SK-N-SH treated with all-trans-retinoic acid at 6 μM for 48 hours (cell line): ENCODE measurements around the gene LUC7L3.

Source experiments
- ATAC-seq: fragments of 200-7000 bp; cut with Tn5 transposase; 3 replicates; pipeline ENCODE4 v1.9.1; 2020; ENCODE audit warnings: mild to moderate bottlenecking, moderate library complexity
- ARNTL ChIP-seq: fragments of 450-650 bp; formaldehyde crosslinking; IDR thresholded peaks from 2 replicates; pipeline ENCODE4 v1.5.0; 2020; ENCODE audit warnings: low read depth, mild to moderate bottlenecking, moderate library complexity, borderline replicate concordance
- BACH2 ChIP-seq: fragments of 250-450 bp; sonication (Bioruptor Pico); IDR thresholded peaks from 2 replicates; pipeline ENCODE4 v1.9.0; 2021; ENCODE audit warnings: mild to moderate bottlenecking, borderline replicate concordance
- CREB5 ChIP-seq: fragments of 250-450 bp; sonication (Bioruptor Pico); IDR thresholded peaks from 2 replicates; pipeline ENCODE4 v1.5.1; 2020; ENCODE audit warnings: low read depth, mild to moderate bottlenecking, moderate library complexity
- CSDC2 ChIP-seq: fragments of 250-450 bp; sonication (Bioruptor Pico); IDR thresholded peaks from 2 replicates; pipeline ENCODE4 v1.5.0; 2020; ENCODE audit warnings: mild to moderate bottlenecking, moderate library complexity
- ESRRG ChIP-seq: fragments of 250-450 bp; sonication (Bioruptor Pico); IDR thresholded peaks from 2 replicates; pipeline ENCODE4 v1.6.1; 2021; ENCODE audit warnings: mild to moderate bottlenecking
- GLIS3 ChIP-seq: fragments of 250-450 bp; sonication (Bioruptor Pico); IDR thresholded peaks from 2 replicates; pipeline ENCODE4 v1.5.0; 2020; ENCODE audit warnings: mild to moderate bottlenecking, moderate library complexity
- ISL1 ChIP-seq: fragments of 250-450 bp; sonication (Bioruptor Pico); IDR thresholded peaks from 2 replicates; pipeline ENCODE4 v2.1.2; 2022; ENCODE audit warnings: mild to moderate bottlenecking, moderate library complexity
- OSR1 ChIP-seq: fragments of 250-450 bp; sonication (Bioruptor Pico); IDR thresholded peaks from 2 replicates; pipeline ENCODE4 v1.8.0; 2022; ENCODE audit warnings: moderate library complexity, mild to moderate bottlenecking, inconsistent platforms
- POU6F1 ChIP-seq: fragments of 250-450 bp; sonication (Bioruptor Pico); IDR thresholded peaks from 2 replicates; pipeline ENCODE4 v1.8.0; 2021; ENCODE audit warnings: low read depth, mild to moderate bottlenecking, moderate library complexity, borderline replicate concordance
- PPARA ChIP-seq: fragments of 250-450 bp; sonication (Bioruptor Pico); IDR thresholded peaks from 2 replicates; pipeline ENCODE4 v1.5.0; 2020; ENCODE audit warnings: mild to moderate bottlenecking, borderline replicate concordance
- SNAI2 ChIP-seq: fragments of 250-450 bp; sonication (Bioruptor Pico); IDR thresholded peaks from 2 replicates; pipeline ENCODE4 v1.5.0; 2020; ENCODE audit warnings: mild to moderate bottlenecking, moderate library complexity
- TCF4 ChIP-seq: fragments of 250-450 bp; sonication (Bioruptor Pico); IDR thresholded peaks from 2 replicates; pipeline ENCODE4 v1.8.0; 2021; ENCODE audit warnings: mild to moderate bottlenecking, moderate library complexity, borderline replicate concordance
- TOX ChIP-seq: fragments of 250-450 bp; sonication (Bioruptor Pico); IDR thresholded peaks from 2 replicates; pipeline ENCODE4 v1.8.0; 2021; ENCODE audit warnings: mild to moderate bottlenecking, moderate library complexity, borderline replicate concordance
- ZC3H10 ChIP-seq: fragments of 250-450 bp; sonication (Bioruptor Pico); IDR thresholded peaks from 2 replicates; pipeline ENCODE4 v1.5.1; 2021; ENCODE audit warnings: mild to moderate bottlenecking, moderate library complexity
- ZFP30 ChIP-seq: fragments of 450-650 bp; formaldehyde crosslinking; IDR thresholded peaks from 2 replicates; pipeline ENCODE4 v1.5.0; 2022; ENCODE audit warnings: mild to moderate bottlenecking, moderate library complexity
- ZNF565 ChIP-seq: fragments of 450-650 bp; formaldehyde crosslinking; conservative IDR thresholded peaks from 2 replicates; pipeline ENCODE4 v1.5.0; 2020; ENCODE audit warnings: low read depth, mild to moderate bottlenecking, moderate library complexity
- ZNF8 ChIP-seq: fragments of 450-650 bp; formaldehyde crosslinking; IDR thresholded peaks from 2 replicates; pipeline ENCODE4 v1.5.0; 2020; ENCODE audit warnings: mild to moderate bottlenecking, moderate library complexity
- TF ChIP-seq, protein P1 (sequence below): fragments of 250-450 bp; sonication (Bioruptor Pico); IDR thresholded peaks from 2 replicates; pipeline ENCODE4 v1.5.0; 2020; ENCODE audit warnings: mild to moderate bottlenecking, moderate library complexity
- TF ChIP-seq, protein P2 (sequence below): fragments of 250-450 bp; sonication (Bioruptor Pico); IDR thresholded peaks from 2 replicates; pipeline ENCODE4 v1.8.0; 2020; ENCODE audit warnings: mild to moderate bottlenecking, moderate library complexity, borderline replicate concordance

The LUC7L3 gene

DNA sequence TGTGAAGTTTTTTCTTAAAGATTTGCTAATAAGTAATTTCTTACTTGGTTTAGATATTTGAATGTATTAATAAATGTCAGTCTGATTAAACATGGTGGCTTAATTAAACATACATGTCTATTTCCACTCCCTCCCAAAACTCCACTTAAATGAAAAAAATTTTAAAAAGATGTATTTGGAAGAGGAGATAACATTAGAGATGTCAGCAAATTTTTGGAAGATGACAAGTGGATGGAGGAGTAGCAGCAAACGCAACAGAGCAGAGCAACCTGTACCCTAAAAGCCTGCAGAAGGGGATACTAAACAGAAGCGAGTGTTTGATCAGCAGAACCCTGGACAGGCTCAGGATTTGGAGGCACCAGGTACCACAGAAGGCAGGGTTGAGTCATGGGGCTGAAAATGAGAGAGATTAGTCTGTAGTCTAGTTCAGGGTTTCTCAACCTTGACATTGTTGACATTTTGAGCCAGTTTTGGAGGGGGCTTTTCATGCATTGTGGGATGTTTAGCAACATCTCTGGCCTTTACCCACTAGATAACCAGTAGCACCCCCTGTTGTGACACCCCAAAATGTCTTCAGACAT lies 17.8 kb downstream of the LUC7L3 start (continued):
- no peak for TF ChIP-seq ZFP30

- no peak for ATAC-seq
- TF ChIP-seq GLIS3 (CRISPR knock-in tag) (no peak), ISL1 (CRISPR knock-in tag) (no peak), ARNTL (CRISPR knock-in tag) (no peak), ZNF8 (CRISPR knock-in tag) (no peak), ESRRG (CRISPR knock-in tag) (no peak), OSR1 (no peak), POU6F1 (CRISPR knock-in tag) (no peak), PPARA (CRISPR knock-in tag) (no peak), ZFP30 (no peak), BACH2 (CRISPR knock-in tag) (no peak)
- TF ChIP-seq, protein P1, sequence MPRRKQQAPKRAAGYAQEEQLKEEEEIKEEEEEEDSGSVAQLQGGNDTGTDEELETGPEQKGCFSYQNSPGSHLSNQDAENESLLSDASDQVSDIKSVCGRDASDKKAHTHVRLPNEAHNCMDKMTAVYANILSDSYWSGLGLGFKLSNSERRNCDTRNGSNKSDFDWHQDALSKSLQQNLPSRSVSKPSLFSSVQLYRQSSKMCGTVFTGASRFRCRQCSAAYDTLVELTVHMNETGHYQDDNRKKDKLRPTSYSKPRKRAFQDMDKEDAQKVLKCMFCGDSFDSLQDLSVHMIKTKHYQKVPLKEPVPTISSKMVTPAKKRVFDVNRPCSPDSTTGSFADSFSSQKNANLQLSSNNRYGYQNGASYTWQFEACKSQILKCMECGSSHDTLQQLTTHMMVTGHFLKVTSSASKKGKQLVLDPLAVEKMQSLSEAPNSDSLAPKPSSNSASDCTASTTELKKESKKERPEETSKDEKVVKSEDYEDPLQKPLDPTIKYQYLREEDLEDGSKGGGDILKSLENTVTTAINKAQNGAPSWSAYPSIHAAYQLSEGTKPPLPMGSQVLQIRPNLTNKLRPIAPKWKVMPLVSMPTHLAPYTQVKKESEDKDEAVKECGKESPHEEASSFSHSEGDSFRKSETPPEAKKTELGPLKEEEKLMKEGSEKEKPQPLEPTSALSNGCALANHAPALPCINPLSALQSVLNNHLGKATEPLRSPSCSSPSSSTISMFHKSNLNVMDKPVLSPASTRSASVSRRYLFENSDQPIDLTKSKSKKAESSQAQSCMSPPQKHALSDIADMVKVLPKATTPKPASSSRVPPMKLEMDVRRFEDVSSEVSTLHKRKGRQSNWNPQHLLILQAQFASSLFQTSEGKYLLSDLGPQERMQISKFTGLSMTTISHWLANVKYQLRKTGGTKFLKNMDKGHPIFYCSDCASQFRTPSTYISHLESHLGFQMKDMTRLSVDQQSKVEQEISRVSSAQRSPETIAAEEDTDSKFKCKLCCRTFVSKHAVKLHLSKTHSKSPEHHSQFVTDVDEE (CRISPR knock-in tag), result no peak
- TF ChIP-seq, protein P2, sequence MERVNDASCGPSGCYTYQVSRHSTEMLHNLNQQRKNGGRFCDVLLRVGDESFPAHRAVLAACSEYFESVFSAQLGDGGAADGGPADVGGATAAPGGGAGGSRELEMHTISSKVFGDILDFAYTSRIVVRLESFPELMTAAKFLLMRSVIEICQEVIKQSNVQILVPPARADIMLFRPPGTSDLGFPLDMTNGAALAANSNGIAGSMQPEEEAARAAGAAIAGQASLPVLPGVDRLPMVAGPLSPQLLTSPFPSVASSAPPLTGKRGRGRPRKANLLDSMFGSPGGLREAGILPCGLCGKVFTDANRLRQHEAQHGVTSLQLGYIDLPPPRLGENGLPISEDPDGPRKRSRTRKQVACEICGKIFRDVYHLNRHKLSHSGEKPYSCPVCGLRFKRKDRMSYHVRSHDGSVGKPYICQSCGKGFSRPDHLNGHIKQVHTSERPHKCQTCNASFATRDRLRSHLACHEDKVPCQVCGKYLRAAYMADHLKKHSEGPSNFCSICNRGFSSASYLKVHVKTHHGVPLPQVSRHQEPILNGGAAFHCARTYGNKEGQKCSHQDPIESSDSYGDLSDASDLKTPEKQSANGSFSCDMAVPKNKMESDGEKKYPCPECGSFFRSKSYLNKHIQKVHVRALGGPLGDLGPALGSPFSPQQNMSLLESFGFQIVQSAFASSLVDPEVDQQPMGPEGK, result no peak
- TF ChIP-seq, all 23 proteins: peak for 0
These were observed 19.7 kb downstream of the LUC7L3 start for GRCh38 chr17:50739098-50739497.

- no peak for ATAC-seq
- TF ChIP-seq PPARA (CRISPR knock-in tag), result no peak
These were observed 26.2 kb downstream of the LUC7L3 start for GRCh38 chr17:50745631-50746030.

- no peak for TF ChIP-seq CREB5
- ATAC-seq, result no peak
These were observed 29.8 kb downstream of the LUC7L3 start for GRCh38 chr17:50749245-50749644.

- TF ChIP-seq GLIS3 (CRISPR knock-in tag) (no peak), OSR1 (no peak), BACH2 (CRISPR knock-in tag) (no peak), ARNTL (CRISPR knock-in tag) (no peak), ESRRG (CRISPR knock-in tag) (no peak), TCF4 (CRISPR knock-in tag) (no peak), PPARA (CRISPR knock-in tag) (no peak), TOX (CRISPR knock-in tag) (no peak), CSDC2 (no peak), SNAI2 (CRISPR knock-in tag) (no peak), ZNF565 (CRISPR knock-in tag) (no peak), ZC3H10 (no peak), POU6F1 (CRISPR knock-in tag) (no peak), ZNF8 (CRISPR knock-in tag) (no peak)
- TF ChIP-seq, protein P1 (CRISPR knock-in tag), result no peak
- TF ChIP-seq, protein P2, result no peak
- TF ChIP-seq, all 23 proteins: peak for 0
- ATAC-seq, result no peak
These were observed 35.1 kb downstream of the LUC7L3 start for GRCh38 chr17:50754521-50754920.
